HG03378 (cell line): Measurements from ENCODE around the gene LMF1.

Experiments
- ATAC-seq: cut with Tn5 transposase; IDR thresholded peaks from one replicate; pipeline ENCODE4 v1.9.1; 2021; ENCODE audit warnings: mild to moderate bottlenecking, moderate library complexity; ENCODE audit not compliant: unreplicated experiment

The LMF1 gene

DNA sequence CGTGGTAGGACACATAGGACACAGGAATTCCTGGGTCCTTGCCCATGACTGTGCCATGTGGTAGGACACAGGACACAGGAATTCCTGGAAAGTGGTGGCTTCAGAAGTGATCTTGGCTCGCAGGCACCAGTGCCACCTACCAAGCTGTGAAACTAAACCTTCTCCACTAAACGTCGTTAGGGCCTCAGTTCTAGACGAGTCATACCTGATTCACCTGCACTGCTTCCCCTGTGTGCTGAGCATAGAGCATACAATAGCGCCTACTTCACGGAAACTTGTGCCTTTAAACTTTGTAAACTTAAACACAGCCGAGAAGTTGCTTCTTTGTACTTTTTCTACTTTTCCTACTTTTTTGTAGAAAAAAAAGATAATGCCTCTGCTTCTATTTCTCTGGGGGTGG is 15.6 kb upstream of the LMF1 start:
- ATAC-seq: no peak

DNA sequence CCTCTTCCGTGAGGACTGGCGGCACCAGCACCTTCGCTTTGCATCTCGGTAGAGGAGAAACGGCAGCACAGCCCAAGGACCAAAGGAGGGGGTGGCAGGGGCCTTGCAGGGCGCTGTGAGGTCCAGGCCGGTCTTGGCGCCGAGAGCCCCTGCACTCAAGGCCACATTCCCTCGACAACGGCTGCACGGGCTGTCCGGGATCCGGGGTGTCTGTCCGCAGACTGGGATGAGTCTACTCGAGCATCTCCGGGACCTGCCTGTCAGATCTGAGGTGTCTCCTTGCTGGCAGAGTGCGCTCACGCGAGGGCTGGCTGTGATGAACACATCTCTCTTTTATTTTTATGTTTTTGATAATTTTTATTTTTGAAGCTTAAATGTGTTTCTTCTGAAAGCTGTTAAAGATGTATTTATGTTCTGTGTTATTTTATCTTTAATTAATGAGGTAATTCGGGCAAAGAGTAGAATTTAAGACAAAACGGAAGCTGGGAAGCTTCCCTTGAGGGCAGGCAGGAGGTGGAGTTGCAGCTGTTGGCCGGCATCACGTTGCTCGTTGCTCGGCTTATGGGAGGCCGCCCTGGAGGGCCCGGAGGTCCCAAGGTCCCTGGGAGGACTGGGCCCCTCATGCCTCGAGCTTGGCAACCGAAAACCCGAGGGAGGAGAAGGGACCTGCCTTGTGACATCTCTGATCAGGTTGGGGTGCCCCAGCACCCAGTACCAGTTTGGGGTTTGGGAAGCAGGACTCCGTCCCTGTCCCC is 15.0 kb upstream of the LMF1 start:
- no peak for ATAC-seq

- ATAC-seq: no peak
Measured at GRCh38 chr16:984736-985636, 14.2 kb upstream of the LMF1 start.

DNA sequence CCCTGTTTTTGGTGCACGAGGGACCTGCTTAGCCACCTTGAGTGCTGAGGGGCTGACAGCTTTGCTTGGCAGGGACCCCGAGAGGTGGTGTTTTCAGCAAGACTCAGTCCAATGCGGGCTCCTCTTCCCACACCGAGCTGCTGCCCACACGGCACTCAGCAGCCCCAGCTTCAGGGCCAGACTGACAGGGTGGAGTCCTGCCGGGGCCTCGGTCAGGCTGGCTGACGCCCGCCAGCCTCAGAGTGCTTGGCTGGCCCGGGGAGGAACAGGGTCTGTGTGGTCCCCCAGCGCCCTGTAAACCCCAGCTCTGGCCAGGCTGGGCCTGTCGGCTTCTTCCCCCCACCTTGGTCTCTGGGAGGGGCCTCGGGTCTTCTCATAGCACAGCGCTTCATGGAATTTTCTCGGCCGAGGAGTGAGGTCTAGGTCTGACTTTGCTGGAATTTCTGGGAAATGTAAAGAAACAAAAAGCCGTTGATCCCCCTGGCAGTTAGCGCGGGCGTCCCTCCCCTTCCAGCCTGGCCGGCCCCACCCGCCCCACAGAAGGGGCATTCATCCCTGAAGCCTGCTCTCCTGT is 13.4 kb upstream of the LMF1 start:
- no peak for ATAC-seq

GRCh38 chr16:983044-984030 is 12.6 kb upstream of the LMF1 start:
- no peak for ATAC-seq

GRCh38 chr16:982145-983043 is 11.6 kb upstream of the LMF1 start:
- ATAC-seq: no peak

DNA sequence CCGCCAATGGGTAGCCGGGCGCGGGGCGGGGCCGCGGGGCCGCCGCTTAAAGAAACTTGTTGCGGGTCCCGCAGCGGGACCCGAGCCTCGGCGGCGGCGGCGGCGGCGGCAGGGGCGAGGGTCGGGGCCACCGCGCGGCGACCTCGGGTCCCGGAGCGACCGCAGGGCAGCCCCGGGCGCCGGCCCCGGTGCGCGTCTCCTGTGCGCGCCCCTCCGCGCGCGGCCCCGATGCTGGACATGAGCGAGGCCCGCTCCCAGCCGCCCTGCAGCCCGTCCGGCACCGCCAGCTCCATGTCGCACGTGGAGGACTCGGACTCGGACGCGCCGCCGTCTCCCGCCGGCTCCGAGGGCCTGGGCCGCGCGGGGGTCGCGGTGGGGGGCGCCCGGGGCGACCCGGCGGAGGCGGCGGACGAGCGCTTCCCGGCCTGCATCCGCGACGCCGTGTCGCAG is 10.9 kb upstream of the LMF1 start, which contains the start of gene SOX8:
SOX8 (plus strand) TSS at position 76 of the 450 bp plus-strand sequence; CDS start at position 229, 153 bp downstream.
- ATAC-seq: no peak

DNA sequence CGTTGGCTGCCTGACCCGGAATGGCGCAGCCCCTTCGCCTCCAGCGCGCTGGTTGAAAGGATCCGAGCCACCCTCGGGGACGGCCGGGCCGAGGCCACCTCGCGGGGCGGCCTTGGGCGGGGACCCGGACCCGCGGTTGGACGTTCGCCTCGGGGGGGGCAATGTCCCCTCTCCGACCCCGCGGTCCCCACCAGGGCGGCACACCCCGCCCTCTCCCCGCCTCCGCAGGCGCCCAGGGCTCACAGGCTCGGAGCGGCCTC is 9.7 kb upstream of the LMF1 start:
- no peak for ATAC-seq

- no peak for ATAC-seq
Measured at GRCh38 chr16:979859-980594, 9.2 kb upstream of the LMF1 start.

DNA sequence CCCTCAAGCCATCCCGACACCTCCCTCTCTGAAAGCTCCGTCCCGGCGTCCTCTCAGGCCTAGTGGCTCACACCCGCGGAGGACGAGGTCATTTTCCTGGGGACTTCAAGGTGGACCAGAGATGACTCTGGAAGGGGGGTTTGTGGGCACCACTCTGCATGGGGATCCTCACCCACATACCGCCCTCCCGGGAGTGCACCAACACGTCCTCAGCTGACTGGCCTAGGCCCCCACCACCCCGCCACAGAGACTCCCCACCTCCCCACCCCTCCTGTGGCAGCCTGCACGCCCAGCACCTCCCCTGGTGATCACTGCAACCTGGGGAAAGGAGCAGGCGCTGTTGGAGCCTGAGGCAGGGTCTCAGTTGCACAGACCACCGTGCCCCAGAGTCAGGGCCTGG is 8.4 kb upstream of the LMF1 start:
- ATAC-seq: no peak

DNA sequence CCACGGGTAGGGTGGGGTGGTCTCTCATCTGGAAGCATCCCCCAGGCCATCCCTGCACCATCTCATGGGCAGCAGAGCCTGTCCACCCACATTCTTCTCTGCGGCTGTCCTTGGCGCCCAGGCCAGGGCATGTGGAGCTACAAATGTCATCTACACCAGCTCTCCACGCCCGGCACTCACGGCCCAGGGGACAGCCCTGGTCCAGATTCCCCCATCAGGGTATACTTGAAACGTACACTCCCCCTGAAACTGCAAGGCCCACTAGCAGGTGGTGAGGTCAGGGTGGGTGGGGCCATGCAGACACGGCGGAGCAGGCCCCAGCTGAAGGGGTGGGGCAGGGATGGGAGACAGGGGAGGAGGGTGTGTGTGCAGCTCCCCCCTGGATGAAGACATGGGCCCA is 7.6 kb upstream of the LMF1 start:
- no peak for ATAC-seq

GRCh38 chr16:977896-978295 is 7.1 kb upstream of the LMF1 start:
- no peak for ATAC-seq

GRCh38 chr16:977081-977701 is 6.4 kb upstream of the LMF1 start:
- ATAC-seq: no peak

DNA sequence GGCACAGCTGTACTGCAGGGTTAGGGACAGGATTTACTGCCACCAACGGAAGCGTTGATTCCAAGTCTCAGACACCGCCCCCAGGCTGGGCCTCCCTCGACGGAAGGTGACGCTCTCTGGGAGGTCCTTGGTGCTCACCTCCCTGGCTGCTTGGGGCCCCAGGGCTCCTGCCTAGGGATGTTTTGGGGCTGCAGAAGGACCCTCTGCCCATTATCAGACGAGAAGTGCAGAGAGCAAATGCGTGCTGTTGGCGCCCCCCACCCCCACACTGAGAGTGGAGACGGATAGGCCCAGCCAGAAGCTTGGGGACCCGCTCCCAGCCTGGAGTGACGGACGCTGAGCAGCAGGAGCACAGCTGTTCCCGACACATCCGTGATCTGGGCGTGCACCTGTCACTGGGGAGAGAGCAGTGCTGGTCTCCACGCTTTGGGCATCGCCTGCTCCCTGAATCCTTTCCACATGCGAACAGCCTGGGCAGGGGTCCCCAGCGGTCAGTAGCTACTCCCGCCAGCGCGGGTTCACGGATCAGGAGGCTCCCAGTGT is 5.7 kb upstream of the LMF1 start:
- ATAC-seq: no peak

- no peak for ATAC-seq
Measured at GRCh38 chr16:975291-975690, 4.5 kb upstream of the LMF1 start.

DNA sequence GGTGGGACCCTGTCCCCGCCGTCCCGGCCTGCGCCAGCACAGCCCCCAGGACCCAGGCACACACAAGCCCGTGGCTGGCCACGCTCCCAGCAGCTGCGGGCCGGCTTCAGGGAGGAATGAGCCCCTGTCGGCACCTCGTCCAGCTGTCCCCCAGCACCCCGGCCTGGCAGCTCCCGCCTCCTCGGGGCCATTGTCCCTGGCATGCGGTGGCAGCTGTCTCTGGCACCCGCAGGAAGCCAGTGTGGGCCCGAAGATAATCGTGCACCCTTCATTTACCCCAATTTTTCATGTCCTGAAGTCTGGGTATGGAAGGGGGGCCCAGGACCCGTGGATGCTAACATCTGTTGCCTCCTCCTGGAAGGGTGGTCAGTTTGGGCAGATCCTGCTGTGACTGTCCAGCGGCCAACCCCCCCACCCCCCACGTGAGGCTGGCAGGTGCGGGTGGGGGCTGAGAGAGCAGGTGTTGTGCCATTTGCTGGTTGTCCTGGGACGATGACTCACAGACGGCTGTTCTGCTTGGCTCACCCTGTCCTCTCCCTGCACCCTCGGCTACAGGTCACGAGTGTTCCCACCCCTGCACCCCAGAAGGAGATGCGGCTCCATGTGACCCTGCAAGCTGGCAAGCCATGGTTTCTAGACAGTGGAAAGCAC is 4.0 kb upstream of the LMF1 start:
- ATAC-seq: no peak

DNA sequence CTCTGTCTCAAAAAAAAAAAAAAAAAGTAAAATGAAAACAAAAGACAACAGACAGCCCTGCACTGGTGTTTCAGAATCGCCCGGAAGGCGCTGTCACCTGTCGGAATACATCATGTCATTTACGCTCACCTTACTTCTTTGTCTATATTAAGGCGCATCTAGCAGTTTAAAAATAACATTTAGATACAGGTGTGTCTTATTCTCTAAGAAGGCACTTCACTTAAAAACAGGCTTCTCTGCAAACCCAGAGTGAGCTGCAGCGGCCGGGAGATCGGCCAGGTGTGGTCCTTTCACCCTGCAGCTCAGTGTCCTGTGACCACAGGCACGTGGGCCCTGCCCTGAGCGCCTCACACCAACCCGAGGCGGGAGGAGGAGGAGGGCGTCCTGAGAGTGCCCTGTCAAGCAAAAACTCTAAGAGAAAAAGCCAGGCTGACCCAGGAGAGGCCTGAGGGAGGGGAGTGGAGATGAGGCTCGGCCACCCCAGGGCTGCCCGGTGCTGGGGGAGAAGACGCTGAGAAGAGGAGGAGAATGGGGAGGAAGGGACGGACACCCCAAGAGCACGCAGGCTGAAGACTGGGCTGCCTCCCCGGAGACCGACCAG is 3.3 kb upstream of the LMF1 start:
- ATAC-seq: no peak
